ENCODE data around the gene POLA1.

Gene POLA1

DNA sequence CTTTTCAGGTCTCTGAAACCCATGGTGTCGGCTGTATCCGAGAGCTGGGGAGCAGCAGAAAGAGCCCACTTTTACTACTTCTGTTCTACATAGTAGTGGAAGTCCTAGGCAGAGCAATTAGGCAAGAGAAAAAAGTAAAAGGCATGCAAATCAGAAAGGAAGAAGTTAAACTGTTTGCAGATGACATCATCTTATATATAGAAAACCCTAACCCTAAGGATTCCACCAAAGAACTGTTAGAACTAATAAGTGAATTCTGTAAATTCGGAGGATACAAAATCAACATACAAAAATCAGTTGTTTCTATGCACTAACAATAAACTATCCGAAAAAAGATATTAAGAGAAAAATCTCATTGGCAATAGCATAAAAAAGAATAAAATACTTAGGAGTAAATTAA is 95.3 kb downstream of the POLA1 start:
- WGBS, 2 donors (ENCODE audit: extremely low coverage in 2 of 2, insufficient read length in 2 of 2, insufficient replicate concordance in 1 of 2): no CpG with 5 or more reads among the region's 4 CpGs

DNA sequence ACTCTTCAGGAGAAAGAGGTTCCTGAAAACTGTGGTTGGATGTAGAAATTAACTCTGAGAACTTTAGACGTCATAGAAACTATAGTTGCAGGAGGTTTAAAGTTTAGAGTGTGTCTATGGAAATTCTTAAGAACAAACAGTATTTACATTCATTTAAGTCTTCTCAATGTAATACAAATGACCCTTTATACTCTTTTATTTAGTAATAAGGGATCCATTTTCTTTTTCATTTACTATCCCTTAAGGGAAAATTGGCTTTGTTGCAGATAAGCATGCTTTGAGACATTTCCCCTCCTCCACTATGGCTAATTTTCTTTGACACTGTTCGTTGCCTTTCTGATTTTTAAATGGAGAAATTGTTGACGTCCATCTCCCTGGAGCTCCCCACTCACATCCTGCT is 96.4 kb downstream of the POLA1 start:
- Histone ChIP-seq H3K36me3 (replicated peaks in 1 of 2; ENCODE audit: control insufficient read depth in 2 of 2, insufficient read depth in 2 of 2, low read length in 2 of 2) (peaks cover 0 to 14% of the 10 kb centered on the region in 2 donors), H3K14ac (ENCODE audit: low read length) (no peak overlapping the region), H3K27me3 (ENCODE audit: control insufficient read depth in 3 of 3, insufficient read depth in 3 of 3, low read depth in 1 of 3, low read length in 3 of 3) (peaks cover 0 to 3% (median 0%) of the 10 kb centered on the region in 3 experiments), H2BK120ac (ENCODE audit: low read depth, low read length) (no peak overlapping the region), H2BK5ac (ENCODE audit: low read length) (no peak overlapping the region), H3K4me1 (ENCODE audit: control insufficient read depth in 2 of 2, insufficient read depth in 1 of 2, low read depth in 1 of 2, low read length in 2 of 2) (no peaks in the 10 kb centered on the region), H3K18ac (ENCODE audit: low read length) (no peak overlapping the region), H2BK15ac (ENCODE audit: low read length) (no peak overlapping the region), H3K9ac (ENCODE audit: low read depth, low read length, poor library complexity) (no peak overlapping the region), H3K4ac (ENCODE audit: low read length) (no peak overlapping the region), H2AK5ac (ENCODE audit: low read depth, low read length) (no peak overlapping the region), H3K4me3 (ENCODE audit: low read length in 2 of 2) (no peak overlapping the region), H3K79me1 (ENCODE audit: low read depth, low read length) (no peaks in the 10 kb centered on the region), H2AFZ (ENCODE audit: low read length) (no peak overlapping the region), H4K91ac (ENCODE audit: low read depth, low read length, poor library complexity) (no peak overlapping the region), H2BK12ac (ENCODE audit: low read length) (no peak overlapping the region), H3K23ac (ENCODE audit: low read depth, low read length, poor library complexity) (no peak overlapping the region), H3K4me2 (ENCODE audit: insufficient read depth, low read length, poor library complexity, severe bottlenecking) (no peak overlapping the region), H3K27ac (replicated peaks; ENCODE audit: low read length) (no peak overlapping the region), H4K8ac (ENCODE audit: low read depth, low read length) (no peak overlapping the region), H3K9me3 (replicated peaks in 1 of 2; ENCODE audit: control insufficient read depth in 2 of 2, insufficient read depth in 1 of 2, low read depth in 1 of 2, low read length in 2 of 2) (no peaks in the 10 kb centered on the region)
- no CpG with 5 or more reads among the region's 3 CpGs for WGBS, 2 donors (ENCODE audit: extremely low coverage in 2 of 2, insufficient read length in 2 of 2, insufficient replicate concordance in 1 of 2)
- DNase-seq (ENCODE audit: low spot score): no peak

More for the DNA sequence above, 95.3 kb downstream of the POLA1 start:
- no peak overlapping the region for H2BK15ac ChIP-seq (ENCODE audit: low read length)
- DNase-seq (ENCODE audit: low spot score): no peak
- H3K23ac ChIP-seq (ENCODE audit: low read depth, low read length, poor library complexity): no peak overlapping the region
- no peak overlapping the region for H3K9ac ChIP-seq (ENCODE audit: low read depth, low read length, poor library complexity)
- H3K4me2 ChIP-seq (ENCODE audit: insufficient read depth, low read length, poor library complexity, severe bottlenecking): no peak overlapping the region
- H2AK5ac ChIP-seq (ENCODE audit: low read depth, low read length): no peak overlapping the region
- H2BK120ac ChIP-seq (ENCODE audit: low read depth, low read length): no peak overlapping the region
- no peaks in the 10 kb centered on the region for H3K9me3 ChIP-seq (replicated peaks in 1 of 2; ENCODE audit: control insufficient read depth in 2 of 2, insufficient read depth in 1 of 2, low read depth in 1 of 2, low read length in 2 of 2)
- no peak overlapping the region for H3K27ac ChIP-seq (replicated peaks; ENCODE audit: low read length)
- no peaks in the 10 kb centered on the region for H3K79me1 ChIP-seq (ENCODE audit: low read depth, low read length)
- no peak overlapping the region for H4K91ac ChIP-seq (ENCODE audit: low read depth, low read length, poor library complexity)
- no peak overlapping the region for H2AFZ ChIP-seq (ENCODE audit: low read length)
- H3K36me3 ChIP-seq (replicated peaks in 1 of 2; ENCODE audit: control insufficient read depth in 2 of 2, insufficient read depth in 2 of 2, low read length in 2 of 2): peaks cover 0 to 22% of the 10 kb centered on the region in 2 donors
- H3K4ac ChIP-seq (ENCODE audit: low read length): no peak overlapping the region
- H3K4me1 ChIP-seq (ENCODE audit: control insufficient read depth in 2 of 2, insufficient read depth in 1 of 2, low read depth in 1 of 2, low read length in 2 of 2): no peaks in the 10 kb centered on the region
- no peak overlapping the region for H2BK5ac ChIP-seq (ENCODE audit: low read length)
- peaks cover 0 to 3% (median 0%) of the 10 kb centered on the region in 3 experiments for H3K27me3 ChIP-seq (ENCODE audit: control insufficient read depth in 3 of 3, insufficient read depth in 3 of 3, low read depth in 1 of 3, low read length in 3 of 3)
- no peak overlapping the region for H3K14ac ChIP-seq (ENCODE audit: low read length)
- H3K4me3 ChIP-seq (ENCODE audit: low read length in 2 of 2): no peak overlapping the region
- no peak overlapping the region for H4K8ac ChIP-seq (ENCODE audit: low read depth, low read length)
- no peak overlapping the region for H2BK12ac ChIP-seq (ENCODE audit: low read length)
- H3K18ac ChIP-seq (ENCODE audit: low read length): no peak overlapping the region

GRCh38 chrX:24796204-24796603 is 102.5 kb downstream of the POLA1 start:
- Histone ChIP-seq H3K9ac (ENCODE audit: low read depth, low read length, poor library complexity) (no peak overlapping the region), H3K27me3 (ENCODE audit: control insufficient read depth in 3 of 3, insufficient read depth in 3 of 3, low read depth in 1 of 3, low read length in 3 of 3) (no peaks in the 10 kb centered on the region), H3K4me3 (ENCODE audit: low read length in 2 of 2) (no peak overlapping the region), H4K91ac (ENCODE audit: low read depth, low read length, poor library complexity) (no peak overlapping the region), H3K4me1 (ENCODE audit: control insufficient read depth in 2 of 2, insufficient read depth in 1 of 2, low read depth in 1 of 2, low read length in 2 of 2) (peaks cover 0 to 2% of the 10 kb centered on the region in 2 donors), H3K18ac (ENCODE audit: low read length) (no peak overlapping the region), H3K9me3 (replicated peaks in 1 of 2; ENCODE audit: control insufficient read depth in 2 of 2, insufficient read depth in 1 of 2, low read depth in 1 of 2, low read length in 2 of 2) (no peaks in the 10 kb centered on the region), H2BK12ac (ENCODE audit: low read length) (no peak overlapping the region), H3K4me2 (ENCODE audit: insufficient read depth, low read length, poor library complexity, severe bottlenecking) (no peak overlapping the region), H2BK120ac (ENCODE audit: low read depth, low read length) (no peak overlapping the region), H2AFZ (ENCODE audit: low read length) (no peak overlapping the region), H3K4ac (ENCODE audit: low read length) (no peak overlapping the region), H3K27ac (replicated peaks; ENCODE audit: low read length) (no peak overlapping the region), H2BK5ac (ENCODE audit: low read length) (no peak overlapping the region), H3K14ac (ENCODE audit: low read length) (no peak overlapping the region), H2AK5ac (ENCODE audit: low read depth, low read length) (no peak overlapping the region), H2BK15ac (ENCODE audit: low read length) (no peak overlapping the region), H4K8ac (ENCODE audit: low read depth, low read length) (no peak overlapping the region), H3K79me1 (ENCODE audit: low read depth, low read length) (no peaks in the 10 kb centered on the region), H3K23ac (ENCODE audit: low read depth, low read length, poor library complexity) (no peak overlapping the region), H3K36me3 (replicated peaks in 1 of 2; ENCODE audit: control insufficient read depth in 2 of 2, insufficient read depth in 2 of 2, low read length in 2 of 2) (peaks cover 0 to 33% of the 10 kb centered on the region in 2 donors)
- no peak for DNase-seq (ENCODE audit: low spot score)

DNA sequence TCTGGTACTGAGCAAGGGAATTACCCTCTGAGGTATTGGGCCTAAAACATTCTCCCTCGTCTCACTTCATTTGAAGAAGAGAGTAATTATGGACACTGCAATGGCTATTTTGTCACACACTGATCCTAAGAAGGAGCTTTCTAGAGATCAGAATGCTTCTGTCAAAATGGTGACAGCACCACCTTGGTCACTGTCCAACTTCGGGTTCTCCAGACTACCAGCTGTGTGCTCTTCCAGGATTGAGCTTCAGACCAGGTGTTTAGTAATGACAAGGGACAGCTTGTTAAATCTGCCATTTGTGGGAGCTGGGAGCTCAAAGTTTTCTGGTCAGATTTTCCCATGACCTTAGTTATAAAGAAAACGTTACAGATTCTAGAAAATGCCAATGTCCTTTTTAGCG is 105.4 kb downstream of the POLA1 start:
- DNase-seq (ENCODE audit: low spot score): no peak
- WGBS, 2 donors (ENCODE audit: extremely low coverage in 2 of 2, insufficient read length in 2 of 2, insufficient replicate concordance in 1 of 2): no CpG with 5 or more reads among the region's 4 CpGs

More for the DNA sequence above, 105.4 kb downstream of the POLA1 start:
- no peak overlapping the region for H3K18ac ChIP-seq (ENCODE audit: low read length)
- peaks cover 0 to 40% of the 10 kb centered on the region in 2 donors for H3K36me3 ChIP-seq (replicated peaks in 1 of 2; ENCODE audit: control insufficient read depth in 2 of 2, insufficient read depth in 2 of 2, low read length in 2 of 2)
- no peak overlapping the region for H4K91ac ChIP-seq (ENCODE audit: low read depth, low read length, poor library complexity)
- H3K27ac ChIP-seq (replicated peaks; ENCODE audit: low read length): no peak overlapping the region
- H3K4ac ChIP-seq (ENCODE audit: low read length): no peak overlapping the region
- H3K14ac ChIP-seq (ENCODE audit: low read length): no peak overlapping the region
- peaks cover 0 to 2% of the 10 kb centered on the region in 2 donors for H3K4me1 ChIP-seq (ENCODE audit: control insufficient read depth in 2 of 2, insufficient read depth in 1 of 2, low read depth in 1 of 2, low read length in 2 of 2)
- H3K27me3 ChIP-seq (ENCODE audit: control insufficient read depth in 3 of 3, insufficient read depth in 3 of 3, low read depth in 1 of 3, low read length in 3 of 3): no peaks in the 10 kb centered on the region
- no peak overlapping the region for H2BK12ac ChIP-seq (ENCODE audit: low read length)
- H3K9ac ChIP-seq (ENCODE audit: low read depth, low read length, poor library complexity): no peak overlapping the region
- H2AFZ ChIP-seq (ENCODE audit: low read length): no peak overlapping the region
- no peak overlapping the region for H2AK5ac ChIP-seq (ENCODE audit: low read depth, low read length)
- no peaks in the 10 kb centered on the region for H3K79me1 ChIP-seq (ENCODE audit: low read depth, low read length)
- H3K4me3 ChIP-seq (ENCODE audit: low read length in 2 of 2): no peak overlapping the region
- no peak overlapping the region for H3K23ac ChIP-seq (ENCODE audit: low read depth, low read length, poor library complexity)
- H3K9me3 ChIP-seq (replicated peaks in 1 of 2; ENCODE audit: control insufficient read depth in 2 of 2, insufficient read depth in 1 of 2, low read depth in 1 of 2, low read length in 2 of 2): no peaks in the 10 kb centered on the region
- H2BK15ac ChIP-seq (ENCODE audit: low read length): no peak overlapping the region
- H2BK120ac ChIP-seq (ENCODE audit: low read depth, low read length): no peak overlapping the region
- H3K4me2 ChIP-seq (ENCODE audit: insufficient read depth, low read length, poor library complexity, severe bottlenecking): no peak overlapping the region
- H2BK5ac ChIP-seq (ENCODE audit: low read length): no peak overlapping the region
- H4K8ac ChIP-seq (ENCODE audit: low read depth, low read length): no peak overlapping the region

Data from neuronal stem cell (in vitro differentiated cells).